NT2/D1 (cell line): ENCODE data around the gene CELSR2.

Experiments
- YY1 ChIP-seq: IDR thresholded peaks from 2 replicates; pipeline ENCODE4 v1.6.1; 2011; ENCODE audit not compliant: insufficient read length, insufficient read depth
- ZNF274 ChIP-seq: IDR thresholded peaks from 2 replicates; pipeline ENCODE4 v1.6.1; 2011; ENCODE audit warnings: mild to moderate bottlenecking, low read depth, low read length

DNA sequence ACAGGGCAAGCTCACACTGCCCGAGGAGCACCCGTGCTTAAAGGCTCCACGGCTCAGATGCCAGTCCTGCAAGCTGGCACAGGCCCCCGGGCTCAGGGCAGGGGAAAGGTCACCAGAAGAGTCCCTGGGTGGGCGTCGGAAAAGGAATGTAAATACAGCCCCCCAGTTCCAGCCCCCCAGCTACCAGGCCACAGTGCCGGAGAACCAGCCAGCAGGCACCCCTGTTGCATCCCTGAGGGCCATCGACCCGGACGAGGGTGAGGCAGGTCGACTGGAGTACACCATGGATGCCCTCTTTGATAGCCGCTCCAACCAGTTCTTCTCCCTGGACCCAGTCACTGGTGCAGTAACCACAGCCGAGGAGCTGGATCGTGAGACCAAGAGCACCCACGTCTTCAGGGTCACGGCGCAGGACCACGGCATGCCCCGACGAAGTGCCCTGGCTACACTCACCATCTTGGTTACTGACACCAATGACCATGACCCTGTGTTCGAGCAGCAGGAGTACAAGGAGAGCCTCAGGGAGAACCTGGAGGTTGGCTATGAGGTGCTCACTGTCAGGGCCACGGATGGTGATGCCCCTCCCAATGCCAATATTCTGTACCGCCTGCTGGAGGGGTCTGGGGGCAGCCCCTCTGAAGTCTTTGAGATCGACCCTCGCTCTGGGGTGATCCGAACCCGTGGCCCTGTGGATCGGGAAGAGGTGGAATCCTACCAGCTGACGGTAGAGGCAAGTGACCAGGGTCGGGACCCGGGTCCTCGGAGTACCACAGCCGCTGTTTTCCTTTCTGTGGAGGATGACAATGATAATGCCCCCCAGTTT lies 1.3 kb downstream of the CELSR2 start:
- TF ChIP-seq YY1 (no peak), ZNF274 (no peak)
